T1000 (cell line): ENCODE results near the gene APCDD1L.
"Not testable (repeated sequence)": the region's sequence is repeated elsewhere in the genome, so short reads cannot be mapped to it uniquely, and the experiment has no call there.

Experiments
- DNase-seq: peaks from one replicate; lab custom pipeline; 2025; ENCODE audit warnings: mixed read lengths; lab: John Stamatoyannopoulos, UW

Gene APCDD1L

GRCh38 chr20:58441723-58442122, 73.5 kb downstream of the APCDD1L start:
- no peak for DNase-seq

DNA sequence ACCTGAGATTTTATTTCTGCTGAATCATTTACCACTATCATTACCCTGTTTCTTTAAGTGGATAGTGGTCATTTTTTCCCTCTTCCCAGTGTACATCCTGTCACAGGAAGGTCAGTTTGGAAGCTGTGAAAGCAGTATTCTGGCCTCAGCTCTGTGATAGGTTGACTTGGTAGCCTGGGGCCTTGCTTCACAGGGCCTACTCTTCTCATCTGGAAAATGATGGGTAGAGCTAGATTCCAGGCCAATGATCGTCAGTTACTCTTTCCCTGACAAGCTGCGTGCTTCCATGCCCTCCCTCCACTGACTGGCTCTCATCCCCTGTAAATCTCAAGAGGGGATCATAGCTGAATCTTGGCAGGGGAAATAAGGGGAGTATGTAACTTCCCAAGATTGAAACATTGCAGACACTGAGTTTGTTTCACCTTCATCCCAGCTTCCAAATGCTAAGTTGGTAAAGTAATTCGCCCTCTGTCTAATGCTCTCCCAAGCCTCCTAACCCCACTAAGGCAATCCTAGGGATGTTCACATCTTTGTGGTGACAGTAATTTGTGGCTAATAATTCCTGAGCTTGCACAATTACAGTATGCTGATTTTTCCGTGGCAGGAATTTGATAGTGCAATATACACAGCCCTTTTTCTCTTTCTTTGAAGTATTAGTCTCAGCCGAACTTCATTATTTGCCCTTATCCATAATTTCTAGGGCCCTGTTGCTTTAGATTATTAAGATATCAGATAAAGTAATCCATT, 75.0 kb downstream of the APCDD1L start:
- DNase-seq = no peak

- DNase-seq = no peak
Observed at GRCh38 chr20:58438970-58439808, 76.0 kb downstream of the APCDD1L start.

- no peak for DNase-seq
Observed at GRCh38 chr20:58436868-58437645, 78.1 kb downstream of the APCDD1L start.

DNA sequence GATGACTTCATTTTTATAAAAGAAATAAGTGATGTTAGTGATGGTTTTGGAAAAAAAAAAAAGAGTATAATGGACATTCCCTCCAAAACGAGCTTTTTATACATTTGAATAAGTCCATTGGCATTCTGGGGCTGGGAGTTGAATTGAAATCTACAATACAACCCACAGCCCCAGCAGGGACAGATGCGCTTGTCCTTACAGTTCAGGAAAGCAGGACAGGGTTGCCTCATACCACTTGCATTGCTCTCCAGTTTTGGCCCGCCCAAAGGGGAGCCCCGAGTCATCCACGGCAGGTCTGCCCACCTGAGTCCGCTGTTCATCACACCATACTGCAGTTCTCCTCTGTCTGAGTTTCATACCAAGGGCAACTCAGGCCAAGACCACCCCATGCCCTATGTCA, 80.0 kb downstream of the APCDD1L start:
- DNase-seq = no peak

DNA sequence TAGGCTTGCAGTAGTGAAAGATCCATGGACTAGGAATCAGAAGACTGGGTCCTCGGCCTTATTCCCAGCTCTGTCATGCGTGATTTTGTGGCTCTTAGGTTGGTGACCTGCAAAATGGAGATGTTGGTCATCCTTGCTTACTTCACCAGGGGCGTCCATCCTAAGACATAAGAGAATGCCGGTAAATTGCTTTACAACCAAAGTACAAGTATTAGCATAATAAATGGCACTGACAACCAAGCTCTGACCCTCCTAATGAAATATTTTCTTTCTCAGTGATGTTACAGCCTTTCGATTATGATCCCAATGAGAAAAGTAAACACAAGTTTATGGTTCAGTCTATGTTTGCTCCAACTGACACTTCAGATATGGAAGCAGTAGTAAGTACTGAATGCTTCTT, 80.9 kb downstream of the APCDD1L start:
- DNase-seq = no peak

GRCh38 chr20:58433759-58434158, 81.4 kb downstream of the APCDD1L start:
- DNase-seq = no peak

DNA sequence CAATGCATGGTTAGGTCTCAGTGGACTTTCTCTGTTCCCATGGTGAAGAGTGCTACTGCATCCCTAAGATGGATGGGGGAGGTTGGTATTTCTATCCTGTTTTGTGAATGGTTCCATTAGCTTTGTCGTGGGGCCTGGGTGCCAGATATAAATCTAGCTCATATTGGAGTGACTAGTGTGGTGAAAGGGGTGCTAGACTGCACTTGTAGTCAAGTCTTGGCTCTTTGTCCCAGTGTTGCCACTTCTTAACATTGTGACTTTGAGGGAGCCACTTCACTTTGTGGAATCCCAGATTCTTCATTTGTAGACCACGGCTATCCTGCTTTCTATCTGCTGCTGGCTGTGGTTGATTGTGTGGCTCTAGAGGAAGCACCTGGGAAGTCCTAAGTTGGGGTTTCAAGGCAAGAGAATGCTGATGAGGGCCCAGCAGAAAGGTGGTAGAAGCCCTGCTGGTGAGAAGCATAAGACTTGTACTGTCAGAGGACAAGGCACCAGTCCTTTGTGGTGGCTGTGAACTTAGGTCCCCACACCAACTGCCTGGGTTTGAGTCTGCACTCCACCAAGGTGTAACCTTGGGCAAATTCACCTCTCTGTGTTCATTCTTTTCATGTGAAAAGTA, 82.1 kb downstream of the APCDD1L start:
- DNase-seq = no peak

DNA sequence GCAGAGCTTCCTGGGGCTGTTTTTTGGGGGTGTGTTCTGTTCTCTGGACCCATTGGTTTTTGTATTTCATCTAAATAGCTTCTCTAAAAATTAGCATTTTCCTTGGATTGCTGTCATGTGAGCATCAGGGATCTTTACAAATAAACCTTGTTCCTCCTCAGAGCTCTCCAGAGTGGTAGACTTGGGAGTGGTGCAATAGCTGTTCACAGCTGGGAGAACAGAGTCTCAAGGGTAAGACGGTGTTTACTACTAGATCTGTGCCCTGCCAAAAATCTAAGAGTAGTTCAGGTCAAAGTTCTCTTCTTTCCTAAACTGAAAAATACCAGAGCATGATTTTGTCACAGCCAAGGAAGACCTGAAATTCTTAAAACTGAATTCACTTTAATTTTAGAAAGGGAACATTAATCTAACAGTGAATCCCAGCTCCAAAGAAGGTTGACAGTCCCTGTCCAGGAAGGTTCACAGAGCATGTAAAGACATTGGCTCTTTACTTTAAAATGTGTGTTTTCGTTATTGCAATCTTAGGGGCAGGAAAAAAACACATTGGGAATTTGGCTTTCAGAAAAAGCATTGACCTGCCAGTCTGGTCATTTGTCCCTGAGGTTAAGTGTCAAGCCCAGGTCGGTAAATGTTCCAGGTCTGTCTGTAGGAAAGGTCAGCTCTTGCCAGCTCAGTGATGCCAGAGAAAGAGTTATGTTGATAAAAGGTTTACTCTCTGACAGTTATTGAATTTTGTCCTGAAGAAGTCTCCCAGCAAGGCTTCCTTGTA, 82.8 kb downstream of the APCDD1L start:
- DNase-seq = no peak

GRCh38 chr20:58431134-58431533, 84.1 kb downstream of the APCDD1L start:
- no peak for DNase-seq

DNA sequence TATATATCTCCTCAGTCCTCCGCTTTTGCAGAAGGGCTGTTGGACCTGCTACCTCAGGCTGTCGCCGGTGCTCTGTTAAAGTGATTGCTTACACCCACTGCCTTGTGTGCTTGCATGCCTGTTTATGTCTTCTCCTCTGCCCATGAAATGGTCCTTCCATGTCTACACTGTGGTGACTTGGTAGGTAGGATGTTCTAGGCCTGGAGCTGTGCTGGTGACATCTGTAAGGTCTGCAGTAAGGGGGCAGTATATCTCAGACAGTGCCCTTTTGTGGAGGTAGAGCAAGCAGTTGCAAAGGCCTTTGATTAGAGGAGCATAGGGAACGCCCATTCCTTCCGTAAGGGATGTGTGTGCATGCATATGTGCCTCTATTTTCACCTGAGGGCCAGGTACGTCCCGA, 85.9 kb downstream of the APCDD1L start:
- no peak for DNase-seq

- DNase-seq = no peak
Observed at GRCh38 chr20:58428364-58428763, 86.8 kb downstream of the APCDD1L start.

- not testable (repeated sequence) for DNase-seq
Observed at GRCh38 chr20:58427571-58427970, 87.6 kb downstream of the APCDD1L start.

DNA sequence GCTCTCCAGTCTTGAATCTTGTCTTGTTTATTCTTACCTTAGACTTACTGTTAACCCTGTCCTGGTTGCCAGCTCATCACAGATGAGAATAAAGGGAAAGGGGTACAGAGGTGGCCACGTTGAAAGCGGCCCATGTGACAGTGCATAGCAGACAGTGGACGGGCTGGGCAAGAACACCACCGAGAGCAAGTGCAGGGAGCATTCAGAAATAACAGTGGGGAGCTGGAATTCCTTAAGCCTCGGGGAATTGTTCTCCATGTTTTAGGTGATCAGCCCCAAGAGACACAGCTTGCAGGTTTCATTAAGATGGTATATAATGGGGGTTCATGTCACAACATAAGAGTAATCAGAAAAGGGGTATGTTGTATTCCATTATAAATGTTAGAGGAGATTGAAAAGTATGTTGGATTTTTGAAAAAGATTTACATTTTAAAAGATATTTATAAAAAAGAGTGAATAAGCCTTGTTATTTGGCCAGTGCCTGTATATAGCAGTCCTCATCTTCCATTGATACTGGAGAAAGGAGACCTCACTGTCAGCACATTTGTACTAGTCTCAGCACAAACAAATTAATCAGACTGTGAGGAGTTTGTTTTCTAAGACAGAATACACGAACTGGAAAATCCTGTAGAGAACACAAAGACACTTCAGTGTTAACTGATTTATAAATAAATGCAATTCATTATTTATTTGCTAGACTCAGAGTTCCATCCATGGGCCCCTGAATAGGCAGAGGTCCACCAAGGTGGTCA, 90.8 kb downstream of the APCDD1L start:
- DNase-seq = no peak

- no peak for DNase-seq
Observed at GRCh38 chr20:58421497-58421850, 93.7 kb downstream of the APCDD1L start.

DNA sequence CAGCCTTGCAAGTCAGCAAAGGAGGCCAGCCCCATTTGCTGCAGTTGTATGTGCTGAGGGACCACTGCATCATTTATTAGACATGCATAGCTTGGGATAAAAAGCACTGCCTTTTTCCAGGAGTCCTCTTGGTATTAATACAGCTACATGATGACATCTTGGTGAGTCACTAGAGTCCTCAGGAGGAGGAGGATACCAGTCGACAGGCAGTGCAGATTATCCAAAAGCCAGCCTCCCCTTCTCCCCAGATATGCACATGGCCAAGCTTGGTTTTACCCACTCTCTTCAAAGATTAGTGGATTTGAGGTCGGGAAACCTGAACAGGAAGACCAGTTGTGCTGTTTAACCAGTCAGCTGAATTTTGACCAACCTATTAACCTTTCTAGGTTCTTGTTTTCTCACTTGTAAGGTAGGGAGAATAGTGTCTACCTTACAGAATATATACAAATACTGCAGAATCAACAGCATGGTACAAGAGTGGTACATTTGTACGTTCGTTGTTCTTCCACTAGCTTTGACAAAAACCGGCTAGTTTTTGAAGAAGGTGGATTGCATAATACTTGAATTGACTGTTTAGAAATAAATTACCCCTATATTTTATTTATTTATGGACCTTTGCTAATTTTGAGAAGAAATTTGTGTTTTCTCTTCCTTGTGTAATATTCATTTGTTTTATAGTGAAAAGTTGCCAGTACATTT, 94.3 kb downstream of the APCDD1L start:
- DNase-seq = no peak

- no peak for DNase-seq
Observed at GRCh38 chr20:58418949-58419748, 96.0 kb downstream of the APCDD1L start.

- DNase-seq = no peak
Observed at GRCh38 chr20:58417438-58417837, 97.8 kb downstream of the APCDD1L start.

DNA sequence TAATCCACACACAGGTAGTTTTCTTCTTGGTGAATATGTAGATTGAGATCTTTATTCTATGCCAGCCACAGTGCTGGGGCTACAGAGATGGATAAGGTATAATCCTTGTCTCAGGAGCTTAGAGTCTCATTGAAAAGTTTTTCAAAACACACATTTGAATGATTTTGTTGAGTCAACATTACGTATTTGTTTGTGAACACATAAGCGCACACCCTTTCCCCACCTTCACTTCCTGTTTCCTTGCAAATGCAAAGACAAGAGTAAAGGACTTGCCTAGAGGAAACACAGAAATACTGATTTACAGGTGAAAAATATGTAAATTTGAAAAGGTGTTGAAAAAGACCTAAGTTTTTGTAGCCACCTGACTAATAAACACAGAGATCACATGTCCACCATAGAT, 98.4 kb downstream of the APCDD1L start:
- no peak for DNase-seq
